ENCODE data around the gene F11.
"Not testable (repeated sequence)": the region's sequence is repeated elsewhere in the genome, so short reads cannot be mapped to it uniquely, and the experiment has no call there.

Gene F11

DNA sequence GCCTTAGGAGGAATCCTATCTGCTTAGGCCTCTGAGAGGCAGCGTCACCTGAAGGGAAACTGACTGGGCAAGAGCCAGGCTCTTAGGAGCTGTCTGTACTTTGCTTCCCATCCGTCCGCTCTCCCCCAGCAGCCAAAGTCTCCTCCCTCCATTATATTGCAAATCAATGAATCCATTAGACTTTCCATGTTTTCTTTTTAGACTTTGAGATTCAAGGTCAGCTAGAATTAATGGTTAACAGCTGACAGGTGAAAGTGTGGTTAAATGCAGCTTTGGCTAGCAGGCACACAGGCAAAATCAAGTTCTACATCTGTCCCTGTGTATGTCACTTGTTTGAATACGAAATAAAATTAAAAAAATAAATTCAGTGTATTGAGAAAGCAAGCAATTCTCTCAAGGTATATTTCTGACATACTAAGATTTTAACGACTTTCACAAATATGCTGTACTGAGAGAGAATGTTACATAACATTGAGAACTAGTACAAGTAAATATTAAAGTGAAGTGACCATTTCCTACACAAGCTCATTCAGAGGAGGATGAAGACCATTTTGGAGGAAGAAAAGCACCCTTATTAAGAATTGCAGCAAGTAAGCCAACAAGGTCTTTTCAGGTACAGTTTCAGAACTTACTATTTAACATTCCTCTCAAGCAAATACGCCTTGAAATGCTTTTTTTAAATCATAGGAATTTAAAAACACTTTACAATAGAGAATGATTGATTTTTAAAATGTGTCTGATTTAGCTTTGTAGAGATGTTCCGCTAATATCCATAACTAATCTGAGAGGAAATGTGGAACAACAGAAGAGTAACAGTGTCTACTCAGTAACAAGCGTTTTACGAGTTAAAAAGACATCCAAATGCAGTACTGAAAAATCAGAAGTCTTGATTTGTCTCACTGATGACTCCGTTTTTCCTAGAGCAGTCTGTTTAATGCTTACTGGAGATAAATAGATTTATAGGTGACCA, at the start of gene F11:
Gene F11, plus strand, starts transcription at position 507 of the 970 bp plus-strand sequence. CDS start 948 bp downstream, outside the sequence.
- no peak for DNase-seq

- peak; percentile 42 for DNase-seq
These were observed 49.4 kb upstream of the F11 start for GRCh38 chr4:186216465-186217024.

GRCh38 chr4:186217733-186218293, 48.2 kb upstream of the F11 start:
- no peak for DNase-seq

- no peak for DNase-seq
These were observed 44.4 kb upstream of the F11 start for GRCh38 chr4:186221624-186222023.

DNA sequence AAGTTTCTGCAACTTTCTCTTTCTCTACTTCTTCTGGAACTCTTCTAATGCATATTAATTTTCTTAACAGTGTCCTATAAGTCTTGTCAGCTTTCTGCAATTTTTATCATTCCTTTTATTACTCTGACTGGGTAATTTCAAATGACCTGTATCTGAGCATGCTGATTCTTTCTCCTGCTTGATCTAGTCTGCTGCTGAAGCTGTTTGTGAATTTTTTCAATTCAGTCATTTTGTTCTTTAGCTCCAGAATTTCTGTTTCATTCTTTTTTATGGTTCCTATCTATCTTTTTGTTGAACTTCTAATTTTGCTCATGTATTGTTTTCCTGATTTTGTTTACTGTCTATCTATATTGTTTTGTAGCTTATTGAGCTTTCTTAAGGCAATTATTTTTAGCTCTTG, 40.1 kb upstream of the F11 start:
- DNase-seq: no peak

DNA sequence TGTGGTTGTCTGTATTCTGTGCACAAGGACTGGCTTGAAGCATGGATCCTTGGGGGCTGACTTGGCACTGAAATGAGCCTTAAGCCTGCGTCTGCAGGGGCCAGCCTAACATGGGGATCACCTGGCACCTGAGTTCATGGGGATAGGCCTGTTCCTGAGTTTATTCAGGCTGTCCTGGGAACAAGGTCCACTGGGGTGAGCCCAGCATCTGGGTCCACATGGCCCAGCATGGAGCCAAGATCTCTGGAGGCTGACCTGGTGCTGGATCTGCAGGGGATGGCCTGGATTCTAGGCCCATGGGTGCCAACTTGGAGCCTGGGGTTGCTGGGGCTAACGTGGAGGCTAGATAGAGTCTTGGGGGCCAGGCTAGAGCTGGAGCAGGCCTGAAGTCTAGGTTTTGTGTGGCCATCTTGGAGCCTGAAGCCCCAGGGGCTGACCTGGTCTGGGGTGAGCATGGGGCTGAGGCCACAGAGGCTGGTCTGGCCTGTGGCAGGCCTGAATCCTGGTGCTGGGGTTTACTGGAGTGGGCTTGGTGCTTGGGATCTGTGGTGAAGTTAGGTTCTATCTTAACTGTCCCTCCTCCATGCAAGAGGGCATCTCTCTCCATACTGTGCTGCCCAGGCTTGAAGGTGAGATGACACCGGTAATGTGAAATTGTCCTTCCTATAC, 39.3 kb upstream of the F11 start:
- no peak for DNase-seq

- no peak for DNase-seq
These were observed 38.8 kb upstream of the F11 start, which contains the start of gene KLKB1 for GRCh38 chr4:186227221-186227620. TSS of gene KLKB1 (plus strand) at chr4:186227507. CDS start at chr4:186228196, 689 bp downstream.

- no peak for DNase-seq
These were observed 38.1 kb upstream of the F11 start for GRCh38 chr4:186227744-186228513.

DNA sequence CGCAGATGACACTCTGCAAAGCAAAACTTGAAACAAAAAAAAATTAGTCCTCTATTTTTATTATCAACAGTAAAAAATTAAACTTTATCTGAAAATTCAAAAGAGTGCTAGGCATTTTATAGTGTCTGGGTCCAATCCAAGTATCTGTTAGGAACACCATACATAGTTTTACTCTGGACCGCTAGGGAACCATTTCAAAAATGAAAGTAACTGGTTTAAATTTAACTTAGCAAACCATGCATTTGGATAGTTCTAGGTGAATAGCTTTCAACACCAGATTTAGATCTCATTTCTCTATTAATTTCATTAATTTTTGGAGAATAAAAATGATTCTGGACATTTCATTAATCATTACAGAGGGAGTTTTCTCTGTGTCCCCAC, 37.5 kb upstream of the F11 start:
- DNase-seq: no peak

DNA sequence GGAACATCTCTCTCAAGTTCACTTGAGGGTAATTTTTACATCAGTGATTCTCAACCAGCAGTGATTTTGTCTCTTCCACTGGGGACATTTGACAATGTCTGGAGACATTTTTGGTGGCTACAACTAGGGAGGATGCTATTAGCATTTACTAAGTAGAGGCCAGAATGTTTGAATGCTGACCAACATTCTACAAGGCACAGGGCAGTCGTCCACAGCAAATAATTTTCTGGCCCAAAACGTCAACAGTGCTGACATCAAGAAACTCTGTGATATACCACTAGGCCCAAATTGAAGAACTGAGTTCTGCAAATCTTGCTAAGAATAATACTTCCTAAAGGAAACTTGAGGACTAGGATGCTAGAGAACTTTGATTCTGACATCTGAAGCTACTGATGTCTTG, 31.6 kb upstream of the F11 start:
- no peak for DNase-seq

DNA sequence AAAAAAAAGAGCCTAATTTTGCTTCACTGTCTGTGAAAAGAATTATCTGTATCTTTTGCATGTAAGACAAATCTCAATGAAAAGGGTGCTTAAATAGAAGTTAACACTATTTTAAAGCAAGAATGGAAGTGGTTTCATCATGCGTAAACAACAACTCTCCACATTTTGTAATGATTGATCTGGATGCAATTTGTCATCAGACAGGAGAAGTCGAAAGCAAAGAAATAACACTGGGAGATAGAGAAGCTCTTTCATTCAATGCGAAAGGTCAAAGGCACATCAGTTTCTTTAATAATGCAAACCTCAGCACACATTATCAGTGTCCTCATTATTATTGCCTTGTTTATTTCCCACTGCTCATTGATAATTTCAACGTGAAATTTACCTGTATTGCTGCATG, 29.9 kb upstream of the F11 start:
- no peak for DNase-seq

DNA sequence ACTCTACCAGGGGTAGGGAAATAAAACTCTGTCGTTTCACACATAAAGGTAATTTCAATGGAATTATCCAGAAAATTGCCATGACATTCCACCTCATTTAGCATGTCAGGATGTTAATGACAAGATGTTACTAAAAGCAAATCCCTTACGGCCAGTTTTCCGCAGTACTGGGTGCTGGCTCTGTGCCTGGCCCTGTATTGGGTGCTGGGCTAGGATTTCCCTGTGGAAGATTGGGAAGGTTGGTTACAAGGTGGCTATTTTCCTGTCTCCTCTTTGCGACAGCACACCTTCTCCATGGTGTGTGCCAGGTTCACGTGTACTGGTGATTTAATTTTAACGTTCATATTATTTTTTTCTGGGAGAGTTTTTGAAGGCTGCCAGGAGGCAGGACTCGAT, 25.5 kb upstream of the F11 start:
- no peak for DNase-seq

DNA sequence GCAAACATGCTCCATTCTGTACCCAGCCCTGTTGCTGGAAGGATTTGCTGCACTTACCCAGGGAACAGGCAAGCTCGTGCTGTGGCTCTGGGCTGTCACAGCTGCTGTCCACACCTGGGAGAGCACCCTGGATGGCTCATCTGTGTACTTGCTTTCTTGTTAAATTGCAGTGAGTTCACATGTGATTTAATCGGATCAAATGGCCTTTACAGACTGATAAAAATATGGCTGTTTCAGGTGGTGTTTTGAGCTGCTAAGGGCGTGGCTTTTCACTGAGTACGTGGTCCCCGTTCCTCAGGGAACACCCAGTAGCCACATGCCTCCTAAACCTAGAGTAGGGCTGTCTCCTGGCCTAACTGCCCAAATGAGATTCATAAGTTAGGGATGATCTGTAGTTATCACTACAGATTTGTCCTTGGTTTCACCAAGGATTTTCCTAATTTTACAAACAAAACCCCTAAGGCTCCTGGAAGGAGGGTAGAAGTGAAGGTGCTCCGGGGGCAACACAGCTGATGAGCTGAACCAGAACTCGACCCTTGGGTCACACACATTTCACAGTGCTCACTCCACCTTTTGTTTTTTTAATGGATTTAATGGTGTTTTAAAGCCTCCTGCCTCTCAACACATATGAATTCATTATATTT, 25.0 kb upstream of the F11 start:
- no peak for DNase-seq

GRCh38 chr4:186241616-186242015, 24.4 kb upstream of the F11 start:
- no peak for DNase-seq

- not testable (repeated sequence) for DNase-seq
These were observed 24.0 kb upstream of the F11 start for GRCh38 chr4:186242031-186242430.

GRCh38 chr4:186243331-186243730, 22.7 kb upstream of the F11 start:
- DNase-seq: no peak

DNA sequence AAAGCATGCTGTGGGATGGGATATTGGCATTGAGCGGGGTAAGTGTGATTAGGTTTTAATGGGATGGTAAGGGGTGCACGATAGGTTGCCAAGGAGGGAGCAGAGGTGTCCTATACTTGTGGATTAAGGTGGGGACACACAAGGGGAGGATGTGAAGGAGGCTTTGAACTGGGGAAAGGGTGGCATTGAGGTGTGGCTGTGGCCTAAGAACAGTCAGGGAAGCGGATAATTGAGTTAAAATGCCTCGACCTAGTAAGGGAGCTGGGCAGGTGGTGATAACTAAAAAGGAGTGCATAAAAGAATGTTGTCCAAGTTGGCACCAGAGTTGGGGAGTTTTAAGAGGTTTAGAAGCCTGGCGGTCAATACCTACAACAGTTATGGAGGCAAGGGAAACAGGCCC, 21.2 kb upstream of the F11 start:
- DNase-seq: no peak

GRCh38 chr4:186247062-186247752, 18.8 kb upstream of the F11 start:
- DNase-seq: not testable (repeated sequence)

DNA sequence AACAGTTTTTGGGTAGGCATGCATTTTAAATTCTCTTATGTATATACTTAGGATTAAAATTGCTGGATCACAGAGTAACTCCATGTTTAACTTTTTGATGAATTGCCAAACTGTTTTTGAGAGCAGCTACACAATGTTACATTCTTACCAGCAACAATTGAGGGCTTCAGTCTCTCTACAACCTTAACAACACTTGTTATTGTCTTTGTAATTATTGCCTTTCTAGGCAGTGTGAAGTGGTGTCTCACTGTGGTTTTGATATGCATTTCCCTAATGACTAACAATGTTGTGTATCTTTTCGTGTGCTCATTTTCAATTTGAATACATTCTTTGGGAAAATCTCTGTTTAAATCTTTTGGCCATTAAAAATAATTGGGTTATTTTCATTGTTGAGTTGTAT, 17.3 kb upstream of the F11 start:
- DNase-seq: no peak

DNA sequence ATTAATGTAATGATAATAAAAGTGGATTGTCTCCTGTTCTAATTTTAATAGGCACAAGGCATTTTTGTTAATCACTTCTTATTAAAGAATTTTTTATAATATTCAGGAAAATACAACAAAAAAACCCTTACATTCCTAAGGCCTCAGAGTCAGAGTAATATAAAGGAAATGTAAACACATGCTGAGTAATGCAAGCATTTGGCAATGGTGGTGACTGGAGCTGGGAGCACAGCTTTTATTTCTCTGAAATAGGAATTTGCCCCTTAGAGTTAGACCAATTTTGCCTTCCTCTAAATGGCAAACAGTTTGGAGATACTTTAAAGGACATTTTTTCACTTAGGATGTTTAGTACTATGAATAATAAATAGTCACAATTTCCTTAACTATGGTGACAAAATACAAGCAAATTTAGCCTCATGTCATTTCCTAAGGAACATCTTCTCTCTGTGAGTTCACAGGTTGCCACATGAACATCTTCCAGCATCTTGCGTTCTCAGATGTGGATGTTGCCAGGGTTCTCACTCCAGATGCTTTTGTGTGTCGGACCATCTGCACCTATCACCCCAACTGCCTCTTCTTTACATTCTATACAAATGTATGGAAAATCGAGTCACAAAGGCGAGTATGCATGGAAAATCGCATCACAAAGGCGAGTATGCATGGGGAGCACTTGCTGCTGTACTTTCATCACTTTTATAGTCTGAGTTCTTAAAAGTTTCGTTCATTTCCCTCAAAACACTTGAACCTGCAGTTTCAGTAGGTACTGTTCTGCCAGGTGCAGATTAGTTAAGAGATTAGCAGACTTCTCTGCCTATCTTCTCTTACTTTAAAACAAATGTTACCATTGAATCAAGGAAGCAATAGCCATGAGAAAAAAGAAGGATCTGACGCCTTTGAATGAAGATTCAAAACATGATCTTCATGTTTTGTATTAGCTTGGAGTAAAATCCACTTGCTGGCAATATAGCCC, 15.9 kb upstream of the F11 start:
- DNase-seq: no peak

Measured in NCI-H524 treated with DMSO at 0.1 percent for 48 hours (cell line).